A172 (cell line): ENCODE data around the gene SUFU. TPM values are rescaled to one million over a fixed set of nuclear protein-coding genes. Genes with fewer than 3 reads are reported as not detected.

Source experiments
- DNase-seq: peaks from one replicate; pipeline ENCODE4 v3.0.0-alpha.2; 2015; ENCODE audit warnings: low spot score
- total RNA-seq: library from RNA; depleted of rRNA; stranded (reverse); fragments of >200 nt; shearing (Covaris generic); gene quantifications from 2 replicates; pipeline ENCODE4 v1.2.3, GENCODE V29; 2014

SUFU gene
- total RNA-seq, 1 experiment from 2014 or later, result 3.7 TPM

DNA sequence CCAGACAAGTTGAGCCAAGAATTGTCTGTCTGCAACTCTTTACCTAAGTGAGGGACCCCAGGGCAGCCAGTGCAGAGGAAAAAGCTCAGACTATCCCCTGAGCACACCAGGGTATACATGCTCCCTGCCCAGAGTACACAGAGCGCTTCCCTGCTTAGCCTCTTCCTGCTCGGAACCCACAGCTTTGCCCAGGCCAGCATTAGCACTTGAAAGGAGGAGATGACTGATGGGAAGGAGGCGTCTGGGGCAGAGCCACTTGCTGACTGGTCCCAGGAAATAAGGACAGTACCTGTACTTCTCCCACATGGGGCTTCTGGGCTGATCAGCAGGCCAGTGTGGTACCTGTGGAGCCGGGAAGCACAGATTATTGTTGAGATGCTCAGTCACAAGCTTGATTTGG is 92.1 kb downstream of the SUFU start:
- DNase-seq, result no peak

DNA sequence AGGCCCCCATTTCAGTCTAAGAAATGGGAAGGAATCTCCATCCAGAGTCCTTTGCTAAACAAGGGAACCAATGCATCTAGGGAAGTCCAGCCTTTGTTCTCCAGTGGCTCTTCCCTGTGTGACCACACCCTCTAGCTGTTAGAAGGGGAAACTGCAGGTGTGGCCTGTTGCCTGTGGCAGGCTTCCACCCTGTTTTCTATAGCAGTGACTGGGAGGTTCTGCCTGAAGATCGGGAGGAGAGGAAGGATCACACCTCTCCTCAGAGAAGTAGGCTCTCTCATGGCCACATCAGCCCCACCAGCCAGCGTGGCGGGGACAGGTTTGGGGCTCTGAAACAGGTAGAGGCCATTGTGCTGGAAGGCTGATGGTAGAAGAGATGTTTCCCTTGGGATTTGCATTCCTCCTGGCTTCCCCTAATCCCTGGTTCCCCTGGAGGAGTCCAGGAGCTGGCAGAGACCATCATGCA is 92.8 kb downstream of the SUFU start:
- peak; percentile 75 for DNase-seq

DNA sequence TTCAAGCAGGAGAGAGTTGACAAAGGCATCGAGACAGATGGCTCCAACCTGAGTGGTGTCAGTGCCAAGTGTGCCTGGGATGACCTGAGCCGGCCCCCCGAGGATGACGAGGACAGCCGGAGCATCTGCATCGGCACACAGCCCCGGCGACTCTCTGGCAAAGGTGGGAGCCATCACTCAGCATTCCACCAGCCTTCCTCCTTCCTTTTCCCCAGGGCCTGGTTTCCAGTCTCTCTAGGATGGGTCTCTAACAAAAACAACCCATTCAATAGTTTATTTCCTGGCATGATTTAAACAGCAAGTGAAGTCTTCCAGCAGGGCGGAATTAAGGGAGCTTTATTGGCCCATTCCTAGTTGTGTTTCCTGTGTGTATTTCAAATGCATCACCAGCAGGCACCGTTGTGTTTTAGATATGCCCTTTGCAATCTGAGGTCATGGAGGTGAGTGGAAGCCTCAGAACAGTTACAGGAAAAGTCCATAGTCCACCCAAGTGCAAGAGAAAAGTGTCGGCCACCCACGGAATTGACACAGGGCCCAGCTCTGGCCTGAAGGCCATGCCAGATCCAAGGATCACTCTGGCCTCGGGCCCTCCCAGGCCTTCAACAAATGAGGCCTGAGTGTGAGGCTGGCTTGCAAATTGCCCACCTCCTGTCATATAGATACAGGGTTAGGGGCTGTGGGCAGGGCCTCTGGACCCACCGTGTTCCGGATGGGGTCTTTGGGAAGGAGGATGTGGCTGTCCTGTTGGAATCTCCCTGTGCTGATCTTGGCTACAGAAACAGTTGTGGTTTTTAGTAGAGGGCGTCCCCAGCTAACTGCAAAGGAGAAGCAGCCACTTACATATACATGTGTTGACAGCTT is 93.6 kb downstream of the SUFU start:
- DNase-seq, result no peak

DNA sequence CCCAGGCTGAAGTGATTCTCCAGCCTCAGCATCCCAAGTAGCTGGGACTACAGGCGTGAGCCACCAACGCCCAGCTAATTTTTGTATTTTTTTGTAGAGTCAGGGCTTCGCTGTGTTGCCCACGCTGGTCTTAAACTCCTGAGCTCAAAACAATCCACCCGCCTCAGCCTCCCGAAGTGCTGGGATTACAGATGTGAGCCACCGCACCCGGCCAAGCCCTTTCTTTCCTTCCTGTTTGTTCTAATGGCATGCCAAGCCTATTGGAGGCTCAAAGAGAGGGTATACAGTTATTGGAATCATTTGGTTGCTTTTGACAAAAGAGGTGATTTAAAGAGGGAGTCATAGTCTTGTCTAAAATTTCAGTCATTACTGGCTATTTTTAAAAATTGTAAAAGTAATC is 94.5 kb downstream of the SUFU start:
- DNase-seq, result no peak

DNA sequence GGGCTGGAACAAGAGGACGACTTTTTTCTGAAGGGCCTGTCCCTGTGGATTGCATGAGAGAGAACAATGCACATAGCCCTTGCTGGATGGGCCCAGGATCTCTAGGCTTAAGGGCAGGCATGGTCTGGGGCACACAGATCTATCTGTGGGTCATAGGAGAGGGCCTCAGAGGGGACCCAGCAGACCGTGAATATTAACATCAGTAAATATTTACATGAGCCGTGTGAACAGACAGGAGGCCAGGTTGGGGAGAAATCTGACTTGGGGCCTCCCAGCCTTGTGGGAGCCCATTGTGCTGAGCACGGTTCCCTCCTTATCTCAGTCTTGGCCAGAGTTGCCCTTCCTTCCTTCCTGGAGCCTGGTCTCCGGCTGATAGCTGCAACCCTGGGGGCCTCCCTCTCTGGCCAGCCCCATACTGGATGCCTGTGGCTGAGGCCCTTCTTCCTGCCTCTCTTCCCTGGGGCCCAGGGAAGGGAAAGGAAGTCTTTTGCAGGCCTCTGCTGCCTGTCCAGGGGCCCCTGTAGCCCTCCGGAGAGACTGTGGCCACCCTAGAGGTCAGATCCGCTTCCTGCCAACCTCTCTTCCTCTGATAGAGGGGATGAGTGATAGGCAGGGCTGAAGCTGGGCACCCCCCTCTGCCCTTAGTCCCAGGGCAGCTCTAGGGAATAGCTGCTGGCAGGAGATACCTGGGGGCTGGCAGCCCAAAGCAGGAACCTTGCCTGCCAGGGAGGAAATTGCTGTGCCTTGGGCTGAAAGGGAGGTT is 96.0 kb downstream of the SUFU start:
- no peak for DNase-seq

DNA sequence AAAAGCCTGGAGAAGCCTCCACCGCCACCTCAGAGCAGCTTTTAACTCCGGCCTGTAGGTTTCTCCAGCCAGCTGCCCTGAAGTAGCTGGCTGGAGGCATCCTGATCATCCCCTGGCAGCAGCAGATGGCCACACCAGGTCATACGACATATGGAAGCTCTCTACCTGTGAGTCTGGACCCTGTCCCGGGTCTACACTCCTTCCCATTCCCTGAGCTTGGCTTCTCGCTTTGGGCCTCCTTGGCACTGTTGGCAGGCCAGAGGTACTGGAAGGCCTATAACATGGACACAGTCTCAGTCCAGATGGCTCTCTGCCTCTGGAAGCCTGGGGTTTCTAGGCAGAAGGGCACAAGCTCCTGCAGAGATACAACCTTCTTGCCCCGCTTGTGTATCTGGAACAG is 97.0 kb downstream of the SUFU start:
- no peak for DNase-seq

DNA sequence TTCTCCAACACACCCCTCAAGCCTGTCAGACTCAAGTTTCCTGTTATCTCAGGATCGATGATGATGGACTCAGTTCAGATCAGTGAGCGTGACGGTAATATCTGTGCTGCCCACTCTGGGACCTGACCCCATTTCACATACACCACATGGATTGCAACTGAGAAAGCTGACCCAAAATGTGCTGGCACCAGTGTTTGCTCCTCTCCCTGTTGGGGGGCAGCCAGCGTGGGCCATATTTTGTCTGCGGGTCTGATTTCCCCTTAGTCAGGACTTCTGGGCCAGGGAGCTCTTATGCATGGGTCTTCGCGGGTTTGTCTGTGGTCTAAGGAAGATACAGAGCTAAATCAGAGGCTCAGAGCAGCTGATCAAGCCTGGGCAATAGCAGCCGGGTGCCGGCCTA is 97.9 kb downstream of the SUFU start:
- DNase-seq, result no peak

DNA sequence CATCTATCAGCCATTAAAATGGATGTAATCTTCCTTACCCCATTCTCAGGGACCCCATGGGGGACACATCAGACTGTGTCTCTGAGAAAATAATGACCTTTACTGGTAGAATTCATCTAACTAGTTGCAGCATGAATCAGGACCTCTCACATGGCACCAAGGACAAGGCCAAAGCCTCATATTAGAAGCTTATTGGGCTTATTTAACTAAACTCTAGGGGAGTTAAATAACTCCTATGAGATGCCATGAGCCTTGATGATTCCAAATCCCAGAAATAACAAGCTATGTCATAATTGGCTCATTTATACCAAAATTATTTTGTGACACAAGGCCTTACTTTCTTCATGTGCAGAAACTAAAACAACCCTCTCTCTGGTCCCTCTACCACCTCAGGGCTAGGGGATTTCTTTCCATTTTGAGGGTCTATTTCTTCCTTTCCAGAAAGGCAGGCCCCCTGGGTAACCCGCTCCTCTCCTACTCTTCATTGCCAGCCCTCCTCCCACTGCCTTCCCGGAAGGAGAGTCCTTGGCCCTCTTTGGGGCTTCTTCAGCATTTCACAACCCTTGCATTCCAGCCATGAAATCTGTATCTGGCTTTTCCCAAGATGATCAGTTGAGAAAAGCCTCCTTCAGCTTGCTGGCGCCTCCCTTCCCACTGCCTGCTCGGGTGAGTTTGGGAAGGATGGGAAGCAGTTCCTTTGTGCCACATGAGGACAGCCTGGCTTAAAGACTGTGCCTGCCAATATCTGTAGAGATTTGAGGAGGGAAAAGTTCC is 98.7 kb downstream of the SUFU start:
- DNase-seq, result no peak

DNA sequence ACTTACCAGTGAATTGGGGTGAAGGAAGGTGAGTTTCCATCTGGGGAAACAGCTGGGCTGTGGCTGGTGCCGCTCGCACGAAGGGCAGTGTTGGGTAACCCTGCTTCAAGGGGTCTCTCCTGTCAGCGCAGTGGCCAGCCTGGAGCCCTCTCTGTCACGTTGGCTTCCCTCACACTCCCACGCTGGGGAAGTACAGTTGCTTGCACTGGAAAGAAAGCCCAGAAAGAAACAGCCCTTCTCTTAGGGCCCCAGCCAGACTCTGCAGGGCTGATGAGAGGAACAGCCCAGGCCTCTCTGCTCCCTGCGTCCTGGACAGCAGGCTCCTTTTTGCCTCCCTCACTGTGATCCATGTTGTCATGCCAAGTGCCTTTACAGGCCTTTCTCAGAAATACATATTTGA is 100.2 kb downstream of the SUFU start:
- DNase-seq, result no peak

DNA sequence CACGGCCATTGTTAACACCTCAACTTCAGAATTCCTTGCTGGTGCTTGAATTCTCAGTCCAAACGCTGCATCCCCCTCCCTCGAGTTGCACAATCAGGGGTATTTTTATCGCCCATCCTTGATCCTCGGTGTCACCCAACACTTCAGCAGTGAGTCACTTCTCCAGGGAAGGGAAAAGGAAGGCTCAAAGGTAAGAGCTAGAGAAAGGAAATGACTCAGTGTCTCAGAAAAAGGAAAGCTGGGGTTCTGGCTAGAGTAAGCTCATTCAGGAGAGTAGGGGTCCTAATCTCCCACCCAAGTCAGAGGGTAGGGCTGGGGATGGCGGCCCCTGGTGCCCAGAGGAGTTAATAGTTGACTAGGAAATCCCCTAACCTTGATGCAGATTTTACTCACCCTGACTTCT is 100.7 kb downstream of the SUFU start:
- peak; percentile 93 for DNase-seq

DNA sequence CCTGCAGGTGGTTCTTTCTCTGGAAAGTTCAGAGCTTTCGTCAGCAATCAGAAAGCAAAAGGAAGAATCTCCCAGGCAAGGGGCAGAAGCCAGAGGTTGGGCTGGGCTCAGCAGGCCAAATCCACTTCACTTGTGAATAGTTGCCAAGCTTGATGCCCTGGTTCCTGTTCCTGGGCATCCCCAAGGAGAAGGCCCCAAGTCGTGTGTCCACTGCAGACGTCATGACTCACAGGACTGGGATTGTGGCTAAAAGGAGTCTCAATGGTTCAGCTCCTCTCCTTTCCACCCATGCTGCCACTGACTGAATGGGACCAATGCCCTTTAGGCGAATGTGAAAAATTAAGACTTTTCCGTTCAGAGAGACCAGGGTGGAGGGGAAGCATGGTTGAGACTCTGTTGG is 101.9 kb downstream of the SUFU start:
- DNase-seq, result peak; percentile 46

DNA sequence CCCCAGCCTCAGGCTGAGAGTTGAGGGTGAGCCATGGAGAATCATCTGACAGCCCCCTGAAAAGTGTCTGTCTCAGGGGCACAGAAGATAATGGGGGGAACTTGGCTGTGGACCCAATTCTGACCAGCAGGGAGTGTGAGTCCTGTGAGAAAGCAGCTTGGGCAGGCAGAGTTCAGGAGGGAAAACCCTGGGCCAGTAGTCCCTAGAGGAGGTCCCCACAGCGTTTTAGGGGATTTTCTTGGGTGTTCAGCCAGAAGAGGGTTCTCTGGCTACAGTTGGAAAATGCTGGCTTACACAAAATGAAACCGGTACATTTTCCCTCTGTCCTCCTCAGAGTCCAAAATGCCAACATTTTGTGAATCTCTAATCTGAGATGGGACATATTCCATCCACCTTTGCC is 104.7 kb downstream of the SUFU start:
- DNase-seq, result no peak

DNA sequence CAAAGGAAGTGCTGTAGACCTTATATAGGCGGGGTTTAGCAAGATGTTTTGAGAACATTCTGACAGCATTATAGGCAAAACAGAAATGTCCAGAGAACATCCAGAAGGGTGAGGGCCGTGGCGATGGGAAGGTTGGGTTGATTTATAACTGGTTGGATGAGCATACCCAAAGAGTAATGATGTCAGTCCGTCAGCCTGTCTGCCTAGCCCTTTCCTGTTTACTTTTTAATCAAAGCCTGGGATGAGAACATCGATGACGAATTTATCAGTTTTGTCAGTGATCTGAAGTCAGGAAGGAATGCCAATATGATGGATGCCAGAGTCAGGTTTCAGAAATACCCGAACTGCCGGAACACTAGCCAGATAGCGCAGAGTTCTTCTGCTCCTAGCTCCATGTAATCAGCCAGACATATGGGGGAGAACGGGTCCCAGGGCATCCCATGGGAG is 106.7 kb downstream of the SUFU start:
- DNase-seq, result no peak

DNA sequence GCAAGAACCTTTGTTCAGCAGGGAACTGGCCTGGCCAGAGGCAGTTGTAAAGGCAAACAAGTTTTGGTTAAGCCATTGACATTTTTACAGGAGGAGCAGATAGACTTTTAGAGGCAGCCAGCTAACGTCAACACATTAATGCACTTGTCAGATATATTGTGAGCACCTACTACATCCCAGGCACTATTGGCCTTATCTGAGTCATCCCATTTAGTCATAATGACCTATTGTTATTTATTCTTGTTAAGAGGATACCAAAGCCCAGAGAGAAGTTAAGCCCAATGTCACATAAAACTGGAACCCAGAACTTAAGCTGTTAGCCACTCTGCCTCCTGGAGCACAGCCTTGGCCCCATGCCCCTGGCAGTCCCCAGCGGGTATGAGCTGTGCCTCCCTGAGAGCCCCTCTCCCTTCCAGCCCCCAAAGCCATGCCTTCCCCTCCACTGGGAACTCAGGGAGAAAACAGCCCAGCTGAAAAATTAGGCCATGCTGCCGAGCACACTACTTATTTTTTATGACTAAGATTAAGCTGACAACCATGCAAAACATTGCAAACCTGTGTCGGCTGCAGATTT is 107.8 kb downstream of the SUFU start:
- DNase-seq, result peak; percentile 77

DNA sequence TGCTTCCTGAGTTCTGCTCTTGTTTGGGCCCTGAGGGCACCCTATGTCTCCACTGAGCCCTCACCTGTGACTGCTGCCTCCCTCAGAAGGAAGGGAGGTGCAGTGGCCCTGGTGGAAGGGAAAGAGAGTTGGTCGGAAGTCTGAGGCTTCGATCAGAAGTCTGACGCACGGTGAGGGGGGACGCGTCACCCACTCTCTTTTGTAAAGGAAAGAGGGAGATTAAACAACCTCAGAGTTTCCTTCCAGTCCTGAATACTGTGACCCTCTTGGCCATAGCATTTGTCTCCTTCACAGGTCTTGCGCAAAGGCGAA is 109.1 kb downstream of the SUFU start:
- DNase-seq, result no peak

DNA sequence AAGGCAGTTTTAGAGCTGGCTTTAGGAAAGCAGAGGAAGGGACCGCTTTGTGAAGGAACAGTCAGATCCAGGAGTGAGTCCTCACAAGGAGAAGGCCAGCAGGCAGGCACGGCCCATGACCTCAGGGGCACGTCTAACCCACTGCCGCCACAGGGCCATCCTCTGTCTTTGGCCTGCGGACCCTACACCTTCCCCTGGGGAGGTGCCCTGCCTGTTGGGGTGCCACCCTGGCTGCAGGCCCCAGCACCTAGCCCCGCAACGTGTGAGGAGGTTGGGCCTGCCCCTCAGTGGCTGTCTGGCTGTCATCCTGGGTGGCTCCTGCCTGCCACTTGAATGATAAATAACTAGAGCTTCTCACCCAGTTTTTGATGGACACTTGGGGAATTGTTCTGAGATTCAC is 109.5 kb downstream of the SUFU start:
- DNase-seq, result no peak

DNA sequence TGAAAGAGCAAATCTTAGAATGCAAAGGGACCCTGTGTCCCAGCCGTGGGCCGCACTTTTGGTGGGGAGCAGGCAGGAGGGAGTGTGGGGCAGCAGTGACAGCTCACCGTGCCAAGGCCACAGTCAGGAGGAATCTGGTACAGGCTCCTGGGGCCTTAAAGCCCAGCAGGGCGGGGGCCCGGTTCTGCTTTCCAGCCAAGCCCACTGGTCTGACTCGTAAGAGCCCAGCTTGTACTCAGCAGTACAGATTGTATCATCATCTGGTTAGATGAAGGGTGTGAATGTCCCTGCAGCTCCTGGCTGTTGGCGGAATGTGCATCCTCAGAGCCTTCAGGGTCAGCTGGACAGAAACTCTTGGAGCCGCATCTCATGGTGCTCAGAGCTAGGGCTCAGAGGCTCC is 110.0 kb downstream of the SUFU start:
- DNase-seq, result no peak

DNA sequence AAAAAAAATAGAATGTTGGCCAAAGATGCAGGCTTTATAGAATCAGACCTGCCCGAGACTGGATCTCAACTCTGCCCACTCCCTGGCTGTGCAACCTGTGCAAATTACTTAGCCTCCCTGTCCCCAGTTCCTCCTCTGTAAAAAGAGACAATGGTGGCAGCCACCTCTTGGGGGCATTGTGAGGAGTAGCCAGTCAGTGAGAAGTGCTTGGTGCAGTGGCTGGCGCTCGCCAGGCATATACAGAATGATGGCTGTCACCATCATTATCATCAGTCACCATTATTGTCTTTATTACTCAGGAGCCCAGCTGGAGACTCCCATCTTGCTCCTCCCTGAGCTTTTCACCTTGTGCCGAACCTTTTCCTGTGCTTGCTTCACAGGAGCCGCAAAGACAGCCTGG is 111.1 kb downstream of the SUFU start:
- no peak for DNase-seq

DNA sequence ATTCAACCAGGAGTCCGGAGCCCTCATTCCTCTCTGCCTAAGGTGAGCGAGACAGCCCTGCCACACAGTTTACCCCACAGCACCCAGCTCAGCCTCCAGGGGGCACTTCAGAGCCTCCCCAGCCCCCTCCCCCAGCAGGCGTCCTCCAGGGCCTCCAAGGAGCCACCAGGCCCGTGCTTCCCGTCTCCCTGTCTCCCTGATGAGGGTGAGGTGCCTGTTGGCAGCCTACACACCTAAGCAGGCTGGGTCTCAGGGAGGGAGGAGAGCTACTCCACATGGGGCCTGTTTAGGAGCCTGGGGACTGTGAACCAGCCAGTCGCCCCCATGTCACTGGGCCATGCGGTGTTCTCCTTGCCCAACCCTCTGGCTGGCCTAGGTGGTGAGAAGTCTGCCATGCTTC is 111.6 kb downstream of the SUFU start:
- no peak for DNase-seq

DNA sequence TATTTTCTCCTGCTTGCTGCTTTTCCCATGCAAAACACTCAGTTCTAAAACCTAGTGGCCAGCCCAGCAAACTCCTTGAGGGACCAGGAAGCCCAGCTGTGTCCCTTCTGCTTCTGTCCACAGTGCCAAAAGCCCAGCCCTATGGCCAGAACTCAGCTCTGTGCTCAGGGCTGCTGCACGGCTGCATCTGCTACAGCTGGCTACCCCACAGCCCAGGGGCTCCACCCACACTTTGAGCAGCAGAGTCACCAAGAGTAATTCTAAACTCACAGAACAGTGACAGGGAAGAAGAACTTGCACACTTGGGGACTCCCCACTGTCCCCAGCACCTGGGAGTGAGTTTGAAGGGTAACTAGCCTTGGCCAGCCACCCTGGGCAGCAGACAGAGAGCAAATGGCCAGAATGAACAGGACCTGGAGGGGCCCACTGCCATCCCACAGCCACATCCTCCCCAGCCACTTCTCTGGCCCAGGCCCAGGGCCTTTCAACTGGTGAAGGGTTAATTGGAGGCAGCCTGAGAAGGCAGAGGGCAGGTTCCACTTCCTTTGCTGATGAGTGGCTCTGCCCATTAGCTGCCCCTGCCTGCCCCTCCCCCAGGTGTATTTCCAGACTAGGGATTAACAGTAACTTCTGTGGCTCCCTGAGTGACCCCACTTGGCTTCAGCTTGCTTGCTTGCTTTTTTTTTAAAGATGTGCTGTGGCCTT is 112.4 kb downstream of the SUFU start:
- DNase-seq, result no peak

DNA sequence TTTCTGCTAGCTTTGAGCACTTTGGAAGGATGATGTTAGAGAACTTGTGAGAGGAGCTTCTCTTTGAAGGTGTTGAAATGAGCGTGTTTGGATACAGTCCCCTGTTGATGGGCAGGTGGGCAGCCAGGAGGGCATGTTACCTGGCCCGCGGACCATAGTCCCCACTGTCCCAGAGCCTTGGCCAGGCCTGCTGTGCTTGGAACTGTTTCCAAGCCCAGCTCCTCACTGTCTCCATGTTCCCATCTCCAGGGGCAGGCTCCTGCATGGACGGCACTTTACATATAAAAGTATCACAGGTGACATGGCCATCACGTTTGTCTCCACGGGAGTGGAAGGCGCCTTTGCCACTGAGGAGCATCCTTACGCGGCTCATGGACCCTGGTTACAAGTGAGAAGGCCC is 113.3 kb downstream of the SUFU start:
- no peak for DNase-seq

DNA sequence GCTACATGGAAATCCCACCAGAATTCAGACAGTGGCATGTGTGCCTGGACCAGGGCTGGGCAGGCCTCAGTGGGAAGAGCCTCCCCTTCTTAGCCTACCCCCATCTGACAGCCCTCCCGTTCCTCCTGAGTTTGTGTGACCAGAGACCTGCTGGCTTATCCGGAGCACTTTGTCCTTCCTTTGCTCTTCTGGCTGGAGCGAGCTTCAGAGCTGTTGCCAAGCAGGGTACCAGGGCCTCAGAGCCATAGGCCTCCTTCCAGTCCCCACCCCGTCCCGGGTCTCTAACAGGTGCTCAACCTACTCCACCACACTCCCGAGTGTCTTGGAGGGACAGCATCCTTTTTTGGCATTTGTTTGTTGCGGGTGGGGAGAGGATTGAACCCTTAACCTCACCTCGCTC is 114.0 kb downstream of the SUFU start:
- no peak for DNase-seq
